ENCODE measurements around the gene FLYWCH1. TPM values are rescaled to one million over a fixed set of nuclear protein-coding genes. Genes with fewer than 3 reads are reported as not detected.
A peak's percentile ranks its signal among the peaks of the same experiment; 100 is the strongest.

The FLYWCH1 gene
- total and polyA plus RNA-seq, 10 of the 15 experiments (the other 5 are each of a cell fraction or from before 2014, with no cell fraction given), result 0.47 to 33.8 (median 11.2) TPM

DNA sequence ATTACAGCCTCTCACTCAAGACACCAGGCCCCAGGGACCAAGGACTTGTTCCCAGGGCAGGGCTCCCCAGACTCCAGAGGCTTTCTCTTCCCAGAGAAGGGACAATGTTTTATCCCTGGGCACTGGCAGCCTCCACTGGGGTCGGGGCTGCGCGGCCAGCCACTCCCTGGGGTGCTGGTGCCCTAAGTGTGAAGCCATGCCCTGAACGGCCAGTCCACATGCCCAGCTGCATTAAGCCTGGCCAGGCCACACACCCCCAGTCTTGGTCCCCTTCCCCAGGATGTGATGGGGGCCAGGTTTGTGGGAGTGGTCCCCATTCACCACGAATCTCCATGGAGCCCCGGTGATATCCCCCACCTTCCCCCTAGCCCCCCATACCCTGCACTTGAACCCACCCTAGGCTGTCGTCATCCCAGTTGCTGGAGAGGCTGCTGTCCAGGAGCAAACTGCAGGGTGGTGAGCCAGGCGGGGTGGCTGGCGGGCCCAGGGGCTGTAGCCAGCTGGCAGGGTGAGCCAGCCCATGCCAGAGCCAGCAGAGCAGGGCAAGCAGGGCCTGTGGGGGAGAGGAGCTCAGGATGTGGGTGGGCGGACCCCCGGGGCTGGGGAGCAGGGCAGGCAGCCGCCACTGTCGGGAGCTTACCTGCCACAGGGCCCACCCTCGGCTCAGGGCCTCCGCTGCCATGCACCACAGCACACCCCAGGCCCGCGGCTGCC lies 62.0 kb downstream of the FLYWCH1 start:
- no peak overlapping the region for H3K4me3 ChIP-seq
- no peaks in the 10 kb centered on the region for H3K9me3 ChIP-seq (replicated peaks; ENCODE audit: control insufficient read depth, insufficient read depth, low read length)
- ChIA-PET CTCF (no interaction called here), SMC1A (ENCODE audit: uncharacterized antibody, unreplicated experiment) (no interaction called here), RAD21 (ENCODE audit: unreplicated experiment) (no interaction called here), POLR2A (interaction anchor here (1.1 kb wide), 1 partner anchor 28 kb away, joined by 3 read pairs; no protein-coding TSS in a partner anchor)
- no peak overlapping the region for H3K4me2 ChIP-seq (ENCODE audit: control insufficient read depth, insufficient read depth)
- peaks cover 4% of the 10 kb centered on the region for H3K4me1 ChIP-seq (ENCODE audit: control insufficient read depth, insufficient read depth, low read length)
- H3K36me3 ChIP-seq (ENCODE audit: control insufficient read depth in 2 of 2, insufficient read depth in 2 of 2, low read length in 1 of 2), result peaks cover 4 to 22% of the 10 kb centered on the region in 2 experiments; a peak in 3 of 4 replicates
- H3K27ac ChIP-seq (ENCODE audit: control insufficient read depth, insufficient read depth), result no peak overlapping the region
- BruUV-seq (replicated peaks), result no TSS peak
- H3K79me2 ChIP-seq (ENCODE audit: control insufficient read depth, insufficient read depth, low read length), result peaks cover 16% of the 10 kb centered on the region
- no peak overlapping the region for H3K9ac ChIP-seq (ENCODE audit: control insufficient read depth, insufficient read depth, low read length)
- 69% methylated on average over 17 of the region's 17 CpGs for WGBS (ENCODE audit: insufficient coverage, insufficient replicate concordance, low lambda C conversion rate, missing lambda C conversion rate)
- DNase-seq (ENCODE audit: low read depth, low spot score), result no peak
- in situ Hi-C loops (cut with MboI), result no loop called here
- H4K20me1 ChIP-seq (ENCODE audit: control insufficient read depth, insufficient read depth), result no peaks in the 10 kb centered on the region
- intact Hi-C loops (cut with micrococcal nuclease; ENCODE audit: unreplicated experiment), result no loop called here
- H3K27me3 ChIP-seq (replicated peaks in 1 of 2; ENCODE audit: control insufficient read depth in 2 of 2, insufficient read depth in 2 of 2, low read length in 1 of 2), result no peaks in the 10 kb centered on the region
- no peak for FAIRE-seq
- no peak for ATAC-seq
- H2AFZ ChIP-seq (ENCODE audit: control insufficient read depth, low read depth, low read length), result no peak overlapping the region
- TF ChIP-seq DPF2 (IDR thresholded peaks at IDR 0.05), result no peak
- no peak for TF ChIP-seq YY1 (IDR thresholded peaks at IDR 0.05; ENCODE audit: low read depth, low read length)
- TF ChIP-seq, protein P1, sequence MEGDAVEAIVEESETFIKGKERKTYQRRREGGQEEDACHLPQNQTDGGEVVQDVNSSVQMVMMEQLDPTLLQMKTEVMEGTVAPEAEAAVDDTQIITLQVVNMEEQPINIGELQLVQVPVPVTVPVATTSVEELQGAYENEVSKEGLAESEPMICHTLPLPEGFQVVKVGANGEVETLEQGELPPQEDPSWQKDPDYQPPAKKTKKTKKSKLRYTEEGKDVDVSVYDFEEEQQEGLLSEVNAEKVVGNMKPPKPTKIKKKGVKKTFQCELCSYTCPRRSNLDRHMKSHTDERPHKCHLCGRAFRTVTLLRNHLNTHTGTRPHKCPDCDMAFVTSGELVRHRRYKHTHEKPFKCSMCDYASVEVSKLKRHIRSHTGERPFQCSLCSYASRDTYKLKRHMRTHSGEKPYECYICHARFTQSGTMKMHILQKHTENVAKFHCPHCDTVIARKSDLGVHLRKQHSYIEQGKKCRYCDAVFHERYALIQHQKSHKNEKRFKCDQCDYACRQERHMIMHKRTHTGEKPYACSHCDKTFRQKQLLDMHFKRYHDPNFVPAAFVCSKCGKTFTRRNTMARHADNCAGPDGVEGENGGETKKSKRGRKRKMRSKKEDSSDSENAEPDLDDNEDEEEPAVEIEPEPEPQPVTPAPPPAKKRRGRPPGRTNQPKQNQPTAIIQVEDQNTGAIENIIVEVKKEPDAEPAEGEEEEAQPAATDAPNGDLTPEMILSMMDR (IDR thresholded peaks at IDR 0.05 in 2 of 3, conservative IDR thresholded peaks at IDR 0.05 in 1 of 3; ENCODE audit: control insufficient read depth in 2 of 3, extremely low read depth in 1 of 3, insufficient read depth in 1 of 3, low read depth in 3 of 3, low read length in 3 of 3), result no peak
- no peak for TF ChIP-seq NR2C2 (IDR thresholded peaks at IDR 0.05; ENCODE audit: borderline replicate concordance, control insufficient read depth, insufficient read length, low read depth)
- TF ChIP-seq SP1 (IDR thresholded peaks at IDR 0.05; ENCODE audit: low read depth, low read length), result no peak
- TF ChIP-seq TARDBP (IDR thresholded peaks at IDR 0.05; ENCODE audit: borderline replicate concordance), result no peak
- TF ChIP-seq SREBF2 (IDR thresholded peaks at IDR 0.05; ENCODE audit: low read length), result no peak
- TF ChIP-seq CBFB (IDR thresholded peaks at IDR 0.05; ENCODE audit: low read depth), result no peak
- peak; percentile 38; the same call in 1 of the 2 replicates for TF ChIP-seq POLR2A (IDR thresholded peaks at IDR 0.05; ENCODE audit: low read depth, low read length)
- TF ChIP-seq BHLHE40 (IDR thresholded peaks at IDR 0.05; ENCODE audit: borderline replicate concordance in 1 of 2, low read depth in 2 of 2, low read length in 1 of 2), result no peak
- TF ChIP-seq BCL11A (IDR thresholded peaks at IDR 0.05; ENCODE audit: low read depth, low read length), result no peak
- TF ChIP-seq POU2F2 (IDR thresholded peaks at IDR 0.05; ENCODE audit: borderline replicate concordance, low read depth, low read length), result no peak
- 0 out of 2 replicates have a peak, but pooled peaks have one; percentile 21 for TF ChIP-seq MTA3 (IDR thresholded peaks at IDR 0.05; ENCODE audit: borderline replicate concordance, low read length)
- TF ChIP-seq, protein P2, sequence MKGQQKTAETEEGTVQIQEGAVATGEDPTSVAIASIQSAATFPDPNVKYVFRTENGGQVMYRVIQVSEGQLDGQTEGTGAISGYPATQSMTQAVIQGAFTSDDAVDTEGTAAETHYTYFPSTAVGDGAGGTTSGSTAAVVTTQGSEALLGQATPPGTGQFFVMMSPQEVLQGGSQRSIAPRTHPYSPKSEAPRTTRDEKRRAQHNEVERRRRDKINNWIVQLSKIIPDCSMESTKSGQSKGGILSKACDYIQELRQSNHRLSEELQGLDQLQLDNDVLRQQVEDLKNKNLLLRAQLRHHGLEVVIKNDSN (IDR thresholded peaks at IDR 0.05; ENCODE audit: borderline replicate concordance, extremely low read length, insufficient read depth, low read depth, low read length), result no peak
